Measurements from ENCODE around the gene DNAJC12.

DNAJC12 gene

DNA sequence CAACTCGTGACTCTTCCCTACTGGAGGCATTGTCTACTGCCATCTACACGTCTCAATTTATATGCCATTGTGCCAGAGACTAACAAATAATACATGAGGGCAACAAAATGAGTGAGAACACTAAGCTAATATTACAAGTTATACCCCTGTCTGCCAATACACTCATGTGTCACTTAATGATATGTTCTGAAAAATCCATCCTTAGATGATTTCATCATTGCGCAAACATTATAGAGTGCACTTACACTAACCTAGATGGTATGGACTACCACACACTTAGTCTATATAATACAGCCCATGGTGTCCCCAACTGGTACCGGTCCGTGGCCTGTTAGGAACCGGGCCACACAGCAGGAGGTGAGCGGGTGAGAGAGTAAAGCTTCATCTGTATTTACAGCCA lies 77.7 kb downstream of the DNAJC12 start:
- DNase-seq, result no peak

Measured in NCI-H1436 treated with DMSO at 0.1 percent for 48 hours (cell line).